H9 (cell line): ENCODE measurements around the gene MGAT5. TPM values are rescaled to one million over a fixed set of nuclear protein-coding genes. Genes with fewer than 3 reads are reported as not detected.

ENCODE experiments used
- DNase-seq: peaks from one replicate; pipeline ENCODE4 v3.0.0-alpha.2; 2017
- H2AFZ ChIP-seq: one replicate; pipeline ENCODE4 v1.6.1; 2013; ENCODE audit warnings: mild to moderate bottlenecking, low read length, control low read depth, moderate library complexity
- H2AK5ac ChIP-seq: 2 replicates; pipeline ENCODE4 v1.6.1; 2013; ENCODE audit warnings: low read length, control low read depth, mixed read lengths; ENCODE audit not compliant: insufficient read length
- H2BK120ac ChIP-seq: one replicate; pipeline ENCODE4 v1.6.1; 2013; ENCODE audit warnings: low read depth, mild to moderate bottlenecking, low read length, control low read depth, inconsistent platforms; ENCODE audit not compliant: poor library complexity, severe bottlenecking
- H2BK12ac ChIP-seq: 2 replicates; pipeline ENCODE4 v1.6.1; 2013; ENCODE audit warnings: low read length, control low read depth, mixed read lengths, low read depth; ENCODE audit not compliant: insufficient read length
- H2BK15ac ChIP-seq: 2 replicates; pipeline ENCODE4 v1.6.1; 2013; ENCODE audit warnings: low read depth, low read length, control low read depth
- H2BK20ac ChIP-seq: one replicate; pipeline ENCODE4 v1.6.1; 2013; ENCODE audit warnings: low read depth, mild to moderate bottlenecking, low read length, control low read depth, inconsistent platforms; ENCODE audit not compliant: poor library complexity, severe bottlenecking
- H2BK5ac ChIP-seq: 2 replicates; pipeline ENCODE4 v1.6.1; 2013; ENCODE audit warnings: low read length, control low read depth, mixed read lengths; ENCODE audit not compliant: insufficient read length
- H3K14ac ChIP-seq: 2 replicates; pipeline ENCODE4 v1.6.1; 2013; ENCODE audit warnings: low read length, control low read depth; ENCODE audit not compliant: insufficient read depth
- H3K18ac ChIP-seq: 2 replicates; pipeline ENCODE4 v1.6.1; 2013; ENCODE audit warnings: low read depth, mild to moderate bottlenecking, mixed read lengths, low read length, control low read depth; ENCODE audit not compliant: insufficient read length
- H3K23ac ChIP-seq: 2 replicates; pipeline ENCODE4 v1.6.1; 2013; ENCODE audit warnings: low read length, control low read depth, mixed read lengths, low read depth; ENCODE audit not compliant: insufficient read length
- H3K23me2 ChIP-seq: 2 replicates; pipeline ENCODE4 v1.6.1; 2013; ENCODE audit warnings: low read depth, mild to moderate bottlenecking, mixed read lengths, low read length, control low read depth; ENCODE audit not compliant: insufficient read length, poor library complexity, severe bottlenecking
- H3K27ac ChIP-seq: 2 replicates; pipeline ENCODE4 v1.5.1; 2013; ENCODE audit warnings: low read length, control low read depth, mixed read lengths, low read depth; ENCODE audit not compliant: insufficient read length
- H3K27me3 ChIP-seq: 2 replicates; pipeline ENCODE4 v1.6.1; 2013; ENCODE audit warnings: low read length, control low read depth, inconsistent platforms; ENCODE audit not compliant: insufficient read depth
- H3K4ac ChIP-seq: 2 replicates; pipeline ENCODE4 v1.6.1; 2013; ENCODE audit warnings: low read depth, mild to moderate bottlenecking, control low read depth, inconsistent platforms, low read length, moderate library complexity
- H3K4me1 ChIP-seq: 2 replicates; pipeline ENCODE4 v1.6.1; 2013; ENCODE audit warnings: low read length, control low read depth, inconsistent platforms; ENCODE audit not compliant: insufficient read depth
- H3K4me2 ChIP-seq: 2 replicates; pipeline ENCODE4 v1.6.1; 2013; ENCODE audit warnings: low read length, control low read depth, mixed read lengths; ENCODE audit not compliant: insufficient read length, insufficient read depth
- H3K56ac ChIP-seq: 2 replicates; pipeline ENCODE4 v1.6.1; 2013; ENCODE audit warnings: low read depth, mild to moderate bottlenecking, mixed read lengths, low read length, control low read depth; ENCODE audit not compliant: insufficient read length
- H3K79me1 ChIP-seq: 2 replicates; pipeline ENCODE4 v1.6.1; 2013; ENCODE audit warnings: low read depth, mild to moderate bottlenecking, moderate library complexity, low read length, control low read depth, inconsistent platforms; ENCODE audit not compliant: insufficient read depth, poor library complexity, severe bottlenecking
- H3K79me2 ChIP-seq: 2 replicates; pipeline ENCODE4 v1.6.1; 2013; ENCODE audit warnings: low read length, control low read depth, inconsistent platforms; ENCODE audit not compliant: insufficient read depth
- H3K9ac ChIP-seq: 2 replicates; pipeline ENCODE4 v1.6.1; 2013; ENCODE audit warnings: low read length, control low read depth, mixed read lengths; ENCODE audit not compliant: insufficient read length; ENCODE audit errors: extremely low read depth
- H3K9me3 ChIP-seq: one replicate; pipeline ENCODE4 v1.6.1; 2013; ENCODE audit warnings: low read depth, low read length, inconsistent platforms; ENCODE audit not compliant: control insufficient read depth
- H3T11ph ChIP-seq: one replicate; pipeline ENCODE4 v1.6.1; 2013; ENCODE audit warnings: mild to moderate bottlenecking, low read length, control low read depth, inconsistent platforms
- H4K20me1 ChIP-seq: one replicate; pipeline ENCODE4 v1.6.1; 2013; ENCODE audit not compliant: control insufficient read depth, insufficient read length, insufficient read depth
- H4K5ac ChIP-seq: 2 replicates; pipeline ENCODE4 v1.6.1; 2013; ENCODE audit warnings: low read depth, mild to moderate bottlenecking, mixed read lengths, low read length, control low read depth; ENCODE audit not compliant: insufficient read length
- H4K8ac ChIP-seq: replicated peaks from 2 replicates; pipeline ENCODE4 v1.6.1; 2013; ENCODE audit warnings: low read length, control low read depth, mixed read lengths, low read depth; ENCODE audit not compliant: insufficient read length
- H4K91ac ChIP-seq: 2 replicates; pipeline ENCODE4 v1.6.1; 2013; ENCODE audit warnings: low read depth, mild to moderate bottlenecking, moderate library complexity, mixed read lengths, low read length, control low read depth; ENCODE audit not compliant: insufficient read length
- H3K27ac Mint-ChIP-seq, 3 experiments: 2 replicates in 2 of 3; 3 replicates in 1 of 3; pipeline ENCODE4 v1.8.0; 2020 to 2021; ENCODE audit warnings: mixed read lengths in 3 of 3, mild to moderate bottlenecking in 1 of 3, moderate library complexity in 1 of 3
- H3K27me3 Mint-ChIP-seq: 2 replicates; pipeline ENCODE4 v1.8.0; 2021; ENCODE audit warnings: low read depth, mild to moderate bottlenecking, moderate library complexity, mixed read lengths
- H3K36me3 Mint-ChIP-seq, 3 experiments: 2 replicates in 2 of 3; 3 replicates in 1 of 3; pipeline ENCODE4 v1.8.0; 2020 to 2021; ENCODE audit warnings: low read depth in 3 of 3, mixed read lengths in 3 of 3; ENCODE audit not compliant: insufficient read depth in 1 of 3
- H3K4me1 Mint-ChIP-seq, 2 experiments: 2 replicates each; pipeline ENCODE4 v1.8.0; 2020; ENCODE audit warnings: mixed read lengths in 2 of 2
- H3K4me3 Mint-ChIP-seq, 2 experiments: 2 replicates in 1 of 2; 3 replicates in 1 of 2; pipeline ENCODE4 v1.8.0; 2020 to 2021; ENCODE audit warnings: mild to moderate bottlenecking in 2 of 2, mixed read lengths in 2 of 2, moderate library complexity in 1 of 2
- H3K9me3 Mint-ChIP-seq, 2 experiments: 2 replicates in 1 of 2; 3 replicates in 1 of 2; pipeline ENCODE4 v1.8.0; 2020; ENCODE audit warnings: mild to moderate bottlenecking in 2 of 2, mixed read lengths in 2 of 2, moderate library complexity in 1 of 2
- CTCF ChIP-seq: fragments of 200-600 bp; sonication (generic); conservative IDR thresholded peaks from 3 replicates; pipeline ENCODE4 v1.8.0; 2021; ENCODE audit warnings: antibody characterized with exemption, mild to moderate bottlenecking
- total RNA-seq: library from RNA; stranded (reverse); gene quantifications from 2 replicates; pipeline ENCODE4 v1.2.1, GENCODE V29; 2021

Gene MGAT5
- total RNA-seq, 1 experiment from 2014 or later, result 25.7 TPM

GRCh38 chr2:134290358-134290757 lies 36.5 kb downstream of the MGAT5 start:
- no peaks in the 10 kb centered on the region for H4K20me1 ChIP-seq
- H2BK5ac ChIP-seq, result no peak overlapping the region
- H3K36me3 Mint-ChIP-seq, result no peaks in the 10 kb centered on the region
- no peak overlapping the region for H3K23ac ChIP-seq
- no peak overlapping the region for H2AK5ac ChIP-seq
- no peaks in the 10 kb centered on the region for H3K9me3 ChIP-seq
- H3K56ac ChIP-seq, result no peak overlapping the region
- peaks cover 9 to 16% of the 10 kb centered on the region in 2 experiments for H3K4me1 Mint-ChIP-seq
- no peak overlapping the region for H3K27ac ChIP-seq
- no peak overlapping the region for H3K18ac ChIP-seq
- H2BK120ac ChIP-seq, result no peak overlapping the region
- H3K79me1 ChIP-seq, result no peaks in the 10 kb centered on the region
- no peak overlapping the region for H2BK20ac ChIP-seq
- no peak overlapping the region for H2BK15ac ChIP-seq
- H3K4me3 Mint-ChIP-seq, result no peak overlapping the region
- no peak overlapping the region for H2BK12ac ChIP-seq
- H3K79me2 ChIP-seq, result no peaks in the 10 kb centered on the region; the same call in 1 of the 2 replicates
- no peak for DNase-seq
- H4K91ac ChIP-seq, result no peak overlapping the region
- no peaks in the 10 kb centered on the region for H3K27me3 Mint-ChIP-seq
- no peak overlapping the region for H4K8ac ChIP-seq
- no peaks in the 10 kb centered on the region for H3K27me3 ChIP-seq
- no peak overlapping the region for H3K27ac Mint-ChIP-seq
- TF ChIP-seq CTCF, result no peak
- no peak overlapping the region for H3K9ac ChIP-seq
- H3K9me3 Mint-ChIP-seq, result no peaks in the 10 kb centered on the region
- no peak overlapping the region for H2AFZ ChIP-seq
- no peak overlapping the region for H3T11ph ChIP-seq
- H3K4me2 ChIP-seq, result no peak overlapping the region
- H4K5ac ChIP-seq, result no peak overlapping the region
- H3K4me1 ChIP-seq, result peaks cover 5% of the 10 kb centered on the region
- H3K14ac ChIP-seq, result no peak overlapping the region
- H3K4ac ChIP-seq, result no peak overlapping the region
- H3K23me2 ChIP-seq, result no peaks in the 10 kb centered on the region
